ENCODE results near the gene SMTNL1.

Gene SMTNL1

GRCh38 chr11:57546451-57546850 lies 9.1 kb downstream of the SMTNL1 start:
- DNase-seq (ENCODE audit: low read depth): no peak

DNA sequence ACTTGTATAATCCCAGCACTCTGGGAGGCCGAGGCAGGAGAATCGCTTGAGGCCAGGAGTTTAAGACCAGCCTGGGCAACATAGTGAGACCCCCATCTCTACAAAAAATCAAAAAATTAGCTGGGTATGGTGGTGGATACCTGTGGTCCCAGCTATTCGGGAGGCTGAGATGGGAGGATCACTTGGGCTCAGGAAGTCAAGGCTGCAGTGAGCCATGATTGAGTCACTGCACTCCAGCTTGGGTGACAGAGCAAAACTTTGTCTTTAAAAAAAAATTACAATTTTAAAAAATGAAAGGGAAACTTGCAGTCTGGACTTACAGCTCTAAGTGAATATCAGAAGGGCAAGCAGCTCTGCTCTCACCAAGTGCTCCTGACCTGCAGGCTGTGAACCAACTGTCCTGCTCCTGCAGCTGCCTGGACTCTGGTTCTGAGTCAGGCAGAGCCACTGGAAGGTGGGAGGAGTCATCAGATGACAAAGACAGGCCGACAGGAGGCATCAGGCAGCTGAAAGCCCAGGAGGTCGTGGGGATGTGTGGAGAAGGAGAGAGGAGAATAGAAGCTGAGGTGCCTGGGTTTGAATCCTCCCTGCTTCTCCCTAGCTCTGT lies 9.6 kb downstream of the SMTNL1 start:
- DNase-seq (ENCODE audit: low read depth): no peak

DNA sequence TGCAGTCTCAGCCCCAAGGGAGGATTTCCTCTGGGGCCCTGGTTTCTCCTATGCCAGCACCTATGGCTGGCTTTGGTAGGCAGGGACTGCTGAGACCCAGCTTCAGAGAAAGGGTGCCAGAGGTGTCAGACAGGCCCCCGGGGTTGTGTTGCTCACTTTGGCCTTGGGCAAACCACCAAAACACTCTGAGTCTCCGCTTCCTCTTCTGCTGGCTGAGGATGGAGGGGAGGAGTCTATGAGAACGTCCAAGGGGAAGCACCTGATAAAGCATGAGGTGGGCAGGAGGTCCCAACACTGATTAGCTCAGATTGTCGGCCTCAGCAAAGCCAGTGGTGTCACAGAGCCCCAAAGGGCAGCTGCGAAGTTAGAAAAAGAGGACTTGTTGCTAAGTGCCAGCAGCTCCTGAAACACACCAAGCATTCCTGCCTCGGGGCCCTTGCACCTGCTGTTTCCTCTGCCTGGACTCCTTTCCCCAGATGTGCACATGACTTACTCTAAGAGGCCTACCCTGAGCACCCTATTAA lies 10.5 kb downstream of the SMTNL1 start:
- DNase-seq (ENCODE audit: low read depth): no peak

DNA sequence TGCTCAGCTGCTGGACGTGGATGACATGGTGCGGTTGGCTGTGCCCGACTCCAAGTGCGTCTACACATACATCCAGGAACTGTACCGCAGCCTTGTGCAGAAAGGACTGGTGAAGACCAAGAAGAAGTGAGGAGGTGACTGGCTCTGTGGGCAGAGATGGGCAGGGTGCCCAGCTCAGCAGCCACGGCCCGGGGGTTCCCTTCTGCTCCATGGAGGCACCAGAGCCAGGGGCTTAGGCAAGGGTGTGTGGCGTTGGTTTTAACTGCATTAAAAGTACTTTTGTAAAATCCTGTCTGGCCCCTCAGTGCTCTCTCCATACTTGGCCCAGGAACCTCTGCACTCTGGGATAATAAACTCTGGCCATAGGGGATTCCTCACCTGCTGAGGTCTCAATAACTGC lies 12.6 kb downstream of the SMTNL1 start:
- no peak for DNase-seq (ENCODE audit: low read depth)

- no peak for DNase-seq (ENCODE audit: low read depth)
Measured at GRCh38 chr11:57551941-57552340, 14.5 kb downstream of the SMTNL1 start.

DNA sequence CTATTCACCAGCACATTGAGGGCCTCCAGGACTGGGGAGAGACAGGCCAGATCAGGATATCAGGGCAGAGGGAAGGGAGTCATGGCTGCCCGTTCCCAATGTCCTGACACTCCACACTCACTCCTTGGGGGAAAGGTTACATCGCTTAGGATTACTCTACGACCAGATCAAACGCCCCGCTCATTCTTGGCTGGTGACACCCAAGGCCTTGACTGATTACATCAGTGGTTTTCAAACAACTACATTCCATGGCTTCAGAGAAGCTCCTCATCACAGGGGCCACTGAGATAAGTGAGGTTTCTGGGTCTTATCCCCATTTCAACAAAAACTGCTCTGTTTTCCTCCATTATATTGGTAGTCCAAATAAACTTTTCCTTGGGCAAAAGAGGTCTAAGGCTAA lies 15.1 kb downstream of the SMTNL1 start:
- no peak for DNase-seq (ENCODE audit: low read depth)

- DNase-seq (ENCODE audit: low read depth): no peak
Measured at GRCh38 chr11:57555393-57555792, 18.0 kb downstream of the SMTNL1 start.

DNA sequence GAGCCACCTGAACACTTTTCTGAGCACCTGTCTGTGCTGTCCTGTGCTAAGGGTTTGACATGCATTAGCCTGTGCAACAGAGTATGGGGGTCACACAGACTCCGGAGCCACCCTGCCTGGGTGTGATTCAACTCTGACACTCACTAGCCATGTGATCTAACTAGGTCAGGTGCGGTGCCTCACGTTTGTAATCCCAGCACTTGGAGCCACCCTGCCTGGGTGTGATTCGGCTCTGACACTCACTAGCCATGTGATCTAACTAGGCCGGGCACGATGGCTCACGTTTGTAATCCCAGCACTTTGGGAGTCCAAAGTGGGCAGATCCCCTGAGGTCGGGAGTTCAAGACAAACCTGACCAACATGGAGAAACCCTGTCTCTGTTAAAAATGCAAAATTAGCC lies 18.6 kb downstream of the SMTNL1 start:
- no peak for DNase-seq (ENCODE audit: low read depth)

- no peak for DNase-seq (ENCODE audit: low read depth)
Measured at GRCh38 chr11:57560146-57560545, 22.8 kb downstream of the SMTNL1 start.

DNA sequence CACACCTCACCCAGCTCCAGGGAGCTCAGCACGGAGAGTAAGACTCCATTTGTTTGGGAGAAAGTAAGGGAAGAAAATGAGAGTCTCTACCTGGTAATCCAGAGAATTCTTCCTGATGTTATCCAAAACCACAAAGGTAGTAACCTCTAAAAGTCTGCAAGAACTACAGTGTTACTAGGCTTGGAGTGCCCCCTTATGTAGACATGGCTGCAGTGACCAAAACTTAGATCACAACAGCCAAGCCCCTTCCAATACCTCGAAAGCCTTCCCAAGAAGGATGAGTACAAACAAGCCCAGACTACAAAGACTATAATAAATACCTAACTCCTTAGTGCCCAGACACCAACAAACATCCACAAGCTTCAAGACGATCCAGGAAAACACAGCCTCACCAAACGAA lies 25.2 kb downstream of the SMTNL1 start:
- DNase-seq (ENCODE audit: low read depth): no peak

DNA sequence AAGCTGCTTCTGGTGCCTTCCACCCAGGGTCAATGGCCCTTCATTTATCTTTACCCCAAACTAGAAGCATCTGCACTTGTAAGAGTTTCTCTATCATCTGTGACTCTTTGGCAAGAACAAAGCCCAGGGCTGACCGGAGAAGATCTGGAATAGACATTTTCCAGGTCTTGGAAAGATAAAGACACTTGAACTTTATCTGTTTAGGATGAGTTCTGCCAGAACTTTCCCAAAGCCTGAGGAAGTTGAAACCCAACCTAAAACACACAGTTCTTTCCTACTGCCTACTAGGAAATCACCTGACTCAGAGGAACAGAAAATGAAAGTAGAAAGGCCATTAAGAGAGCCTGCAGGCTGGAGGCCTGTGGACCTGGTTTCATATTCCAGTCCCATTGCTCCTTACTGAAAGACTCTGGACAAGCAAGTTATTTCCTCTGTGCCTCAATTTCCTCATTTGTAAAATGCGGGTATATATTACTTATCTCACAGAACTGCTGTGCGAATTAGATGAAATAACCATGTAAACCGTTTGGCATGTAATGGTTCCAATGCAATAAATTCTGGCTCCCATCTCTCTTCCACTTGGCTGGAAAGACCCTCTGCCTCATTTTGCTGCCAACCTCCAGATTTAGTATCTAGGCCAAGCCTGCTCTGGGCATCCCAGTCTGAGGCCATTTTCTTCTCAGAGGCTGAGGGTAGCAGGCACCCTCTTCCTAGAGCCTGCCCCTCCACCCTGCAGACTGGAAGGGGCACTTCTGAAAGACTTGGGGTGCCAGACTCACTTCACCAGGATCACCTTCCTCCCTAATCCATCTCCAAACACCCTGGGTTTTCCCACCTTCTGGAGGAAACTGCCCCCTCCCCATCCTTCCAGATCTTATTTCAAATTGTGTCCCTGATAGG lies 28.9 kb downstream of the SMTNL1 start:
- DNase-seq (ENCODE audit: low read depth): peak; percentile 35

DNA sequence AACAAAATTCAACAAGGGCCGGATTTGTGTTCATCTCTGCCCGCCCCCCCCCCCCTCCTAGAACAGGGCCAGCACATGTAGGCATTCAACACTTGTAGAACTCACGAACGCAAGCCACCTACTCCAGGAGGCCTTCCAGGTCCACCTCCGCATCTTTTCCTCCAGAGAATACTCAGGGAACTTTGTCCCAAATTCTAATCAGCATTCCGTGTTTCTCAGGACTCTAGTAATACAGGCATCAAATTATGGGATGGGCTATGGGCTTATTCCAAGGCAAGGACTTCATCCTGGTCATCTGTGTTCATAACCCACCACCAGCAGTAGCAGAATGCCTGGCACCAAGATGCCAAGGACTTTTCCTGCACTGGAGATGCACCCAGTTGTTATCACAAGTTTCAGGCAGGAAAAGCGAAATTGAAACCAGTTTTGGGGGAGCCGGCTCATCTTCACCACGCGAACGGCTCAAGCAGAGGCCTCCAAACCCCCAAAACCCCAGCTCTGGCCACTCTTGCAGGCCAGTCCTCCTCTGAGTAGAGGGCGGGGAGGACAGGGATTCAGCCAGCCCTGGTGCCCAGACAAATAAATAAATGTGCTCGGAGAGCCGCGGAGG lies 29.6 kb downstream of the SMTNL1 start:
- peak; percentile 30 for DNase-seq (ENCODE audit: low read depth)

DNA sequence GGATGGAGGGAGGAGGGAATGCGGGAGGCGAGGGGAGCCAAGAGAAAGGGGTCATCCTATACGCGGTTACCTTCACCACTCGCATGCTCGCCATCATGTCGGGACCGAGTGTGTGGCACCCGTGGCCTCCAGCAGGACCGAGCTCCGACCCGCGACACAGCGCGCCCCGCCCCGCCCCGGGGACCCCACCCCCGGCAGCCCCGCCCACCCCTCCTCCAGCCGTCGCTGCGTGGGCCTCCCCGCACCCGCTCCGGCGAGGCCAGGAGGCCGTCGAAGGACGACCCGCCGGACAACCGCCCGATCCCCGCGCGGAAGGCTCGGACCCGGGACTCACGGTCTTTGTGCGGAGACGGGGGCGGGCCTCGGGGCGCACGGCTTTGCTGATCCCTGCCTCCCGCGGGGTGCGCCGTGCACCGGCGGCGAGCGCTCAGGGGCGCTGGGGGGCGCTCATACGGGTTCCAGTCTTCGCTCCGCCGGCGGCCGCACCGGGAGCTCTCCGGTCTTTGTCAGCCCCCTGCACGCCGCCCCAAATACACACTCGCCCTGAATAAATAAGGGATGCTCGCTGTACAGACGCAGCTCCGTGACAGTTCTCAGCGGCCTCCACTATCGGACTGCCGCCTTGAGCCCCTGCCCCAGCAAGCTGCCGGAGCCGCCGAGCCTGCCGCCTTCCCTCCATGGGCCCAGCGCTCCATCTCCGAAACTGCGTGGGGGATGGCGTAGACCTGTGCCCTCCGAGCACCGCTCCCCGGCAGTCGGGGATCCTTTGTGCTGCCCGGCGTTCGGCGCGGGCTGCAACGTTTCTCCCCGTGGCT lies 30.3 kb downstream of the SMTNL1 start, which contains the start of gene UBE2L6:
UBE2L6 (minus strand) TSS at position 158 of the 815 bp plus-strand sequence; CDS start at position 97, 61 bp downstream.
- DNase-seq (ENCODE audit: low read depth): peak; percentile 61

DNA sequence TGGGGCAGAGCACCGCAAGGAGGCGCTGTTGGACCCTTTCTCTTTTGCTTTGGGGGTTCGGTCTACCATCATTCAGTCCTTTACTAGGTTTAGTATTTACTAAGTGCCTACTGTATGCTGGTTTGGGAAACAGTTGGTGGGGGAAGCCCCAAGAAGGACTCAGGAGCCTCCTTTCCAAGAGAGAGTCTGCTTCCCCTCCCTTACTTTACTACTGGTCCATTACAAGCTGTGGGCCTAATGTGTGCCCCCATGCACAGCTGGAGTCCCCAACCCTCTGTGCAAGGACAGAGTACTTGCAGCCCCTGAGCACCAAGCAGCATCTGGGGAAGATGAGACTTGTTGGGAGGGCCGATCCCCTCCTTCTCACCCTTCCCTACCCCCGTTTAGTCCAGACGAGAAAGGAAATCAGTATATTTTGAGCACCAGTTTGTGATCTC lies 31.0 kb downstream of the SMTNL1 start:
- DNase-seq (ENCODE audit: low read depth): peak; percentile 83

DNA sequence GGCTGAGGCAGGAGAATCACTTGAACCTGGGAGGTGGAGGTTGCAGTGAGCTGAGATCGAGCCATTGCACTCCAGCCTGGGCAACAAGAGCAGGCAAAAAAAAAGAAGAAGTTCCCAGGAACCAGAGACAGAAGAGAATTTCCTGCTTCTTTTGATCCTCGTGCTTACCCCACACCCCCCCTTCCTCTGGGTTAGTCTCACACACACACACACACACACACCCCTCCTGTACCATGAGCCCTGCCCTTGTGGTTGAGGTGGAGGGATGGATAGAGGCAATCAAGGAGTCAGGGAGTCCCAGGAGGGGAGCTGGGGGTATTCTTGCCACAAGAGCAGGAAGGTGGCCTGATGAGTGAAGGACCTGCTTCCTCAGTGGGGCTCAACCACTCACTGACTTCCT lies 34.2 kb downstream of the SMTNL1 start:
- DNase-seq (ENCODE audit: low read depth): no peak

- DNase-seq (ENCODE audit: low read depth): no peak
Measured at GRCh38 chr11:57574061-57574460, 36.7 kb downstream of the SMTNL1 start.

GRCh38 chr11:57584341-57584740 lies 46.9 kb downstream of the SMTNL1 start:
- no peak for DNase-seq (ENCODE audit: low read depth)

DNA sequence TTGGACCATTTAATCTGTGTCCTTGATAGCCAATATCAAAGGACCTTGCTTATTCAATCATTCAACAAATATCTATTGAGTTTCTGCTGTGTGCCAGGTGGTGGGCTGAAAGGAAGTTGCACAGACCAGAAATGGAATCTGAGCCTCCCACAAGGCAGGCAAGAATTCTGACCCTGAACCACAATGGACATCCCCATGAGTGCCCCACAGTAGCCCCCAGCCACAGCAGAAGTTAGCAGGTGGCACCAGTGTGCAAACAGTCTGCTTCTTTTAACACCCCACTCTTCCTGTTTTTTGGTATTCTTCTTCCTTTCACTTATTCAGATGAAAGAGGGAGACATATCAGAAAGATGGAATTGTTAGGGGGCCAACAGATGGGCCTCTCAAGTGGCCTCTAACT lies 47.9 kb downstream of the SMTNL1 start:
- no peak for DNase-seq (ENCODE audit: low read depth)

- DNase-seq (ENCODE audit: low read depth): no peak
Measured at GRCh38 chr11:57586711-57587245, 49.4 kb downstream of the SMTNL1 start.

GRCh38 chr11:57588046-57588710 lies 50.8 kb downstream of the SMTNL1 start:
- no peak for DNase-seq (ENCODE audit: low read depth)

DNA sequence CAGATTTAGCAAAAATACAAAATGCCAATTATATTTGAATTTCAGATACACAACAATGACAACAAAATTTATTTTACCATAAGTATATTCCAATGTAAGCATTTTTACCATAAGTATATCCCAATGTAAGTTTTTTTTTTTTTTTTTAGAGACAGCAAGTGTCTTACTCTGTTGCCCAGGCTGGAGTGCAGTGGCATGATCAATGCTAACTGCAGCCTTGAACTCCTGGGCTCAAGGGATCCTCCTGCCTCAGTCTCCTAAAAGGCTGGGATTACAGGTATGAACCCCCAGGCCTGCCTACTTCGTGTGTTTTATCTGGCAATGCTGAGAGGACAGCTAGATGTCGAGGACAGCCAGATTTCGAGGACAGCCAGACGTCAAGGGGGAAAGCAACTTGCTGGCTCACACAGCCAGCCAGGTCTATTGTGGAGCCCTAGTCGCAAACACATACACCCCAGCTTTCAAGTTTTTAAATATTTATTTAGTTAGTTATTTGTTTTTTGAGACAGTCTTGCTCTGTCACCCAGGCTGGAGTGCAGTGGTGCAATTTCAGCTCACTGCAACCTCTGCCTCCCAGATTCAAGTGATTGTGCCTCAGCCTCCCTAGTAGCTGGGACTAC lies 59.0 kb downstream of the SMTNL1 start:
- DNase-seq (ENCODE audit: low read depth): no peak
